ENCODE data around the gene NFIC.
"Not testable (repeated sequence)": the region's sequence is repeated elsewhere in the genome, so short reads cannot be mapped to it uniquely, and the experiment has no call there.

Gene NFIC

GRCh38 chr19:3375221-3376090 is 9.1 kb downstream of the NFIC start:
- DNase-seq: no peak

- not testable (repeated sequence) for DNase-seq
Measured at GRCh38 chr19:3376091-3376455, 9.7 kb downstream of the NFIC start.

- no peak for DNase-seq
Measured at GRCh38 chr19:3378352-3379150, 12.2 kb downstream of the NFIC start.

GRCh38 chr19:3380829-3381228 is 14.4 kb downstream of the NFIC start:
- DNase-seq: no peak

GRCh38 chr19:3381701-3382372 is 15.5 kb downstream of the NFIC start:
- no peak for DNase-seq

- no peak for DNase-seq
Measured at GRCh38 chr19:3382460-3383100, 16.2 kb downstream of the NFIC start.

GRCh38 chr19:3383121-3383722 is 16.8 kb downstream of the NFIC start:
- no peak for DNase-seq

GRCh38 chr19:3386447-3387234 is 20.3 kb downstream of the NFIC start:
- DNase-seq: no peak

GRCh38 chr19:3387645-3388589 is 21.5 kb downstream of the NFIC start:
- DNase-seq: no peak

- no peak for DNase-seq
Measured at GRCh38 chr19:3389446-3389778, 23.0 kb downstream of the NFIC start.

GRCh38 chr19:3389876-3390371 is 23.5 kb downstream of the NFIC start:
- no peak for DNase-seq

GRCh38 chr19:3391911-3392310 is 25.5 kb downstream of the NFIC start:
- not testable (repeated sequence) for DNase-seq

GRCh38 chr19:3392480-3392879 is 26.1 kb downstream of the NFIC start:
- DNase-seq: no peak

- DNase-seq: no peak
Measured at GRCh38 chr19:3396881-3397265, 30.5 kb downstream of the NFIC start.

- DNase-seq: no peak
Measured at GRCh38 chr19:3397266-3398022, 31.1 kb downstream of the NFIC start.

- no peak for DNase-seq
Measured at GRCh38 chr19:3398114-3398899, 31.9 kb downstream of the NFIC start.

GRCh38 chr19:3398900-3399278 is 32.5 kb downstream of the NFIC start:
- DNase-seq: no peak

GRCh38 chr19:3399311-3399710 is 32.9 kb downstream of the NFIC start:
- DNase-seq: not testable (repeated sequence)

Measured in GOT3 (cell line).